Measurements from ENCODE around the gene KIAA2012. TPM values are rescaled to one million over a fixed set of nuclear protein-coding genes. Genes with fewer than 3 reads are reported as not detected.

The KIAA2012 gene
- total RNA-seq: not detected

DNA sequence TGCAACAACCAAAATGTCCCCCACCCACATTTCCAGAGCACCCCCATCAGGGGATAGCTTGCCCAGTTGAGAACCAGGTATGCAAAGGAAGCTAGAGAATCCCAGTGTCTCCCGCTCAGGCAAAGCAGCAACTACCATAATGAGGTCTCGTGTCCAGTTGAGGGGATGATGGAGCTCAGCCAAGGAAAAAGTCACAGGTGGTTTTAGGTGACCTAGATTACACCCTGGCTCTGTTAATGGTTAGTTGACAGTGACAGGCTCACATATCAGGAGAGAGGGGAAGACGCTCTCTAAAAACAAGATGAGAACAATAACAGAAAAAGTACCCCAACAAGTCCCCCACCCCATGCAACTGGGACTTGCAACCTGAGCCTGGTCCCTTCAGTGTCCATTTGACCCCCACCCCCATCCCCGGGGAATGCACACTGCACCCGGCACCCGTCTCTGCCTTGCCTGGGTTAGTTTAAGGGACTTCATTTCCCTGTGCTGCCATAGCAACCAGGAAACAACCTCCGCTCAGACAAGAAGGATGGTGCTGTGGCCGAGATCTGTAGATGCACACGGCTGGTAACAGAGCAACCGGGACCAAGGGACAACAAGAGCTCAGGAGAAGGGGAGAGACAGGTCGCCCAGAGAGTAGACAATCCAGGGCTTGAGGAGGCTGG lies at the start of gene KIAA2012:
TSS of gene KIAA2012 (plus strand) at position 519 of the 665 bp plus-strand sequence. CDS start 373 bp downstream, outside the sequence.
- Mint-ChIP-seq H3K4me3 (no peak within 1 kb of the TSS), H3K27ac (no peak within 1 kb of the TSS), H3K9me3 (ENCODE audit: insufficient read depth) (no peaks in the 10 kb centered on the region), H3K4me1 (ENCODE audit: low read depth) (no peaks in the 10 kb centered on the region), H3K27me3 (ENCODE audit: low read depth) (peaks cover 3% of the 10 kb centered on the region), H3K36me3 (ENCODE audit: low read depth) (no peaks in the 10 kb centered on the region)
- ChIA-PET CTCF (interaction anchor here (1.4 kb wide), 1 partner anchor 10 kb away, joined by 3 read pairs; no protein-coding TSS in a partner anchor), POLR2A (no interaction called here)
- DNase-seq: no peak
- no peak for ATAC-seq

DNA sequence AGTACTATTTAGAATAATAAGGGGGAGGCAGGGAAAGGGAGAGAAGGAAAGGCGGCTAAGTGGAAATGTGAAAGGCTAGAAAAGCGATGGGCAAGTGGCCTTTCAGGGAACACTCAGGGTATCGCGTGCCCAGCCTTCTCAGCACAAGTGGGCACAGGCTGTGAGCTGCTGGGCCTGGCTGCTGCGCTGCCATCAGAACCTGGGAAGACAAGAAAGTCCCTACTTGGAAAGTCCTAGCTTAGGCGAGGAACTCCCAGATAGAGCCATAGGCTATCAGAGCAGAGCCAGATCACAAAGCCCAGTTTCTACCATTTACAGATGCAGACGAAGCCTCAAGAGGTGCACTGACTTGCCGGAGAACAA lies 49.2 kb upstream of the KIAA2012 start:
- Mint-ChIP-seq H3K9me3 (ENCODE audit: insufficient read depth) (no peaks in the 10 kb centered on the region), H3K4me1 (ENCODE audit: low read depth) (no peaks in the 10 kb centered on the region), H3K36me3 (ENCODE audit: low read depth) (no peaks in the 10 kb centered on the region), H3K27me3 (ENCODE audit: low read depth) (peaks cover 4% of the 10 kb centered on the region), H3K27ac (no peak overlapping the region), H3K4me3 (no peak overlapping the region)
- DNase-seq (no peak), ATAC-seq (no peak)
- ChIA-PET POLR2A (no interaction called here), CTCF (no interaction called here)

DNA sequence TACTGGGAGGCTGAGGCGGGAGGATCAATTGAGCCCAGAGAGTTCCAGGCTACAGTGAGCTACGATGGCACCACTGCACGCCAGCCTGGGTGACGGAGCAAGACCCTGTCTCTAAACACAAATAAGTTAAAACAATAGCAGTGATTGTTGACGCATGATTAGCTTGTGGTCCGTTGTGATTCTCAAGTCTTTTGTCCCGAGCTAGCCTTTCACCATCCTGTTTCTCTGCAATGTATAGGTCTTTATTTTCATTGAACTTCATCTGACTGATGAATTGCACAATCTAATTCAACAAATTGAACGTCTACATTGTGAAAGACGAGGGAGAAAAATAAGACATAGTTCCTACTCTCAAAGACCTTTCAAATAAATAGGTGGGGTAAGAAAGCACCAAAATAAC lies 48.2 kb upstream of the KIAA2012 start:
- H3K4me3 Mint-ChIP-seq: no peak overlapping the region
- POLR2A ChIA-PET: no interaction called here

DNA sequence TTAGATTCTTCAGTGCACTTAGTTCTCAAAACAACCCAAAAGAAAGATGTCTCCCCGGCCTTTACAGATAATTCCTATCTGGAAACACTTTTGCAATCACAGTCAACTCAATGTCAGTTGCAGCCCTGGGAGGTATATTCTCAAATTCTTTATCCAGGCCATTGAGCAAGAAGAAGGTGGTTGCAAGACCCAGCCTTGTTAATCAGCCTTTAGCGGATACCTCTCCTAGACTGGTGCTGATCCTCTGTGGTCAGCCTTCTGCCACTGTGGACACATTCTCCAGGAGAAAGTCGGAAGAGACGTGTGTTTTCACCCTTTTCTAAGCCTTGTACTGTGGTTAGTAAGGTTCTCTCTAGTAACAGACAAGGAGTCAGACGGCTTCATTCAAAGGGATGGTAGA lies 47.2 kb upstream of the KIAA2012 start:
- peaks cover 17% of the 10 kb centered on the region for H3K27me3 Mint-ChIP-seq (ENCODE audit: low read depth)
- H3K4me1 Mint-ChIP-seq (ENCODE audit: low read depth): no peaks in the 10 kb centered on the region
- DNase-seq (no peak), ATAC-seq (no peak)
- H3K9me3 Mint-ChIP-seq (ENCODE audit: insufficient read depth): no peaks in the 10 kb centered on the region
- POLR2A ChIA-PET: no interaction called here
- H3K36me3 Mint-ChIP-seq (ENCODE audit: low read depth): no peaks in the 10 kb centered on the region
- H3K27ac Mint-ChIP-seq: no peak overlapping the region
- no peak overlapping the region for H3K4me3 Mint-ChIP-seq
- CTCF ChIA-PET: no interaction called here

More for the DNA sequence above, 48.2 kb upstream of the KIAA2012 start:
- ATAC-seq: no peak
- Mint-ChIP-seq H3K9me3 (ENCODE audit: insufficient read depth) (no peaks in the 10 kb centered on the region), H3K36me3 (ENCODE audit: low read depth) (no peaks in the 10 kb centered on the region), H3K27ac (no peak overlapping the region), H3K27me3 (ENCODE audit: low read depth) (peaks cover 8% of the 10 kb centered on the region), H3K4me1 (ENCODE audit: low read depth) (no peaks in the 10 kb centered on the region)
- CTCF ChIA-PET: no interaction called here
- no peak for DNase-seq

DNA sequence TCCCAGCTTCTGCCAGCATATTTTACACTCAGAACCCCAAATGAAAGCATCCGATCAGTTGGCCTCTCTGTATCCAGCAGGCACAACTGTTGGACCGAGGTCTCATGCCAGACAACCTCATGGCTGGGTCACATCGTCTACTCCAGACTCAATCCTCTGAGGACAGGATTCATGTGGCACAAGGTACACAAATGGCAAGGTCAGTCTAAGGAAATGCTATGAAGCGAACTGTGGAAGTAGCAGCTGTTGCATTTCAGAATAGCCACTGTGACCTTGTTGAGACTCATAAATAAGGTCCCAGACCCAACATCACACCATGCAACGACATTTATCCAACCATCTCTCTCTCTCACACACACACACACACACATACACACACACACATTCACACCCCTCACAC lies 46.5 kb upstream of the KIAA2012 start:
- POLR2A ChIA-PET: no interaction called here
- H3K27ac Mint-ChIP-seq: no peak overlapping the region
- peaks cover 24% of the 10 kb centered on the region for H3K27me3 Mint-ChIP-seq (ENCODE audit: low read depth)
- H3K4me1 Mint-ChIP-seq (ENCODE audit: low read depth): no peaks in the 10 kb centered on the region
- DNase-seq (no peak), ATAC-seq (no peak)
- CTCF ChIA-PET: no interaction called here
- H3K36me3 Mint-ChIP-seq (ENCODE audit: low read depth): no peaks in the 10 kb centered on the region
- H3K9me3 Mint-ChIP-seq (ENCODE audit: insufficient read depth): no peaks in the 10 kb centered on the region
- H3K4me3 Mint-ChIP-seq: no peak overlapping the region

DNA sequence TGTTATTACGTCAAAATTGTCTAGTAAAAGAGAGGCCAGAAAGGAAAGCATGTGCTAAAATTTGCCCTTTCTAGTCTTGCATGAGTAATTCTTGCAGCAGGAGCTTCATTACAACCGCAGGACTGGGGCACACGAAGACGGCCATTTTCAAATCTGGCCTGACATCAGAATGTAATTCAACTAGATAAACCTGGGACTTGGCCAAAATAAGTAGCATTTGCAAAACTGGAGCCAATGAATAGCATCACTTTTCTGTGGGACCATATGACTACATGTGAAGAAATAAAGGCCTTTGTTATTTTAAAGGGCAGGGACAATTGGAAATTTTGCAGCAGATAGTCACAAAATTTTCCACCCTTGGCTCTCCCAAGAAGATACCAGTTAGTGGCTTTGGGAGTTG lies 42.4 kb upstream of the KIAA2012 start:
- Mint-ChIP-seq H3K27ac (no peak overlapping the region), H3K9me3 (ENCODE audit: insufficient read depth) (no peaks in the 10 kb centered on the region), H3K36me3 (ENCODE audit: low read depth) (no peaks in the 10 kb centered on the region), H3K4me1 (ENCODE audit: low read depth) (peaks cover 13% of the 10 kb centered on the region), H3K4me3 (no peak overlapping the region), H3K27me3 (ENCODE audit: low read depth) (peaks cover 40% of the 10 kb centered on the region)
- CTCF ChIA-PET: interaction anchor here (1.8 kb wide), 1 partner anchor 171 kb away, joined by 4 read pairs; no protein-coding TSS in a partner anchor
- ATAC-seq: no peak
- POLR2A ChIA-PET: no interaction called here
- no peak for DNase-seq

DNA sequence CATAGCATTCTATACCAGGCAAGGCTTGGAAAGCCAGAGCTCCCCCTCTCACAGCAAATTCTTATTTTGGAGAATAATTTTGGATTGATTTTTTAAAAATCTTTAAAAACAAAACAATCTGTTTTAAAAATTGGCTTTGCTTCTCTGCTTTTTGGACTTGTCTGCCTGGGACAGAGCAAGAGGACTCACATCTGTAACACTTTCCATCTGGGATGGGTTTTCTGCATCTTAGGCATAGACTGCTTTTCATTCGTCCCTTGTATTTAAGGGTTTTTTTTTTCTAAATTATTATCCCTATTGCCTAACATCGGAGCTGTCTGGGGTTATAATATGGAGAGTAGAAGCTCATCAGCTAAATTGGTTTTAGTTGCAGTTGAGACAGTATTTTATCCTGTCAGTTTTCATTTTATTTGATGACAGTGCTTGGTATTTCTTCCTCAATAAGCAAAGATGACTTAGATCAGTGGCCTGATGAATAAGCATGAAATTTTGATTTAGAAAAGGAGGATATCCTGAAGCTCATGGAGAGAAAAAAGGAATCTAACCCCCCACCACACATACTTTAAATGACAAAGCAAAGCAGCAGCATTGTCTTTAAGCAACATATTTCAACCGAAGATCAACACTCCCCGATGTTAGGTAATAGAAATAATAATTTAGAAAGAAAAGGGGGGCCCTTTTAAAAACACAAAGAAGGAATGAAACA lies 41.7 kb upstream of the KIAA2012 start:
- Mint-ChIP-seq H3K9me3 (ENCODE audit: insufficient read depth) (no peaks in the 10 kb centered on the region), H3K27me3 (ENCODE audit: low read depth) (peaks cover 38% of the 10 kb centered on the region), H3K27ac (no peak overlapping the region), H3K4me3 (peak overlapping the region; percentile 1), H3K4me1 (ENCODE audit: low read depth) (peaks cover 13% of the 10 kb centered on the region), H3K36me3 (ENCODE audit: low read depth) (no peaks in the 10 kb centered on the region)
- CTCF ChIA-PET: interaction anchor here (1.8 kb wide), 1 partner anchor 171 kb away, joined by 4 read pairs; no protein-coding TSS in a partner anchor
- POLR2A ChIA-PET: no interaction called here
- ATAC-seq (no peak), DNase-seq (no peak)

DNA sequence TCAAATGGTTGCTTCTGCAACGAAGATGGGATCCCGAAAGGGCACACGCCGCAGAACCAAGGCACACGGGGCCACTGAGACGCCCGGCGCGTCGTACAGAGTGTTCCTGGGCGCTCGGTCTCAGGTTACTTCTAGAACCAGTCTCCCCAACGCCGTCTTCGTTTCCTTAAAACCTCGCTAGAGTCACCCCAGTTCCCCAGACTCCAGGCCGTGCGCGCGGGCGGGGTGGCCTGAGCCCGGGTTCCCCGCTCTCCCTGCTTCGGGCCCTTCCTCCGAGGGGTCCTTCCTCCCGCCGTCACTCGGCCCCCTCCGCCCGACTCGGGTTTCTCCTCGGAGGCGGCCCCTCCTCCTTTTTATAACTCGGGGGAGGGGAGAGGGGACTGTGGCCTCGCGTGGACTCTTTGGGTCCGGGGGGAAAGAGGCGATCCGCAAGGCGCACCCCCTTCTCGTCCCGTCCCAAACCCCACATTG lies 40.2 kb upstream of the KIAA2012 start:
- CTCF ChIA-PET: no interaction called here
- DNase-seq (peak; percentile 38), ATAC-seq (peak; percentile 27)
- Mint-ChIP-seq H3K27ac (no peak overlapping the region), H3K4me1 (ENCODE audit: low read depth) (peaks cover 13% of the 10 kb centered on the region), H3K4me3 (peak overlapping the region; percentile 73), H3K27me3 (ENCODE audit: low read depth) (peaks cover 42% of the 10 kb centered on the region), H3K36me3 (ENCODE audit: low read depth) (no peaks in the 10 kb centered on the region), H3K9me3 (ENCODE audit: insufficient read depth) (no peaks in the 10 kb centered on the region)
- POLR2A ChIA-PET: no interaction called here

DNA sequence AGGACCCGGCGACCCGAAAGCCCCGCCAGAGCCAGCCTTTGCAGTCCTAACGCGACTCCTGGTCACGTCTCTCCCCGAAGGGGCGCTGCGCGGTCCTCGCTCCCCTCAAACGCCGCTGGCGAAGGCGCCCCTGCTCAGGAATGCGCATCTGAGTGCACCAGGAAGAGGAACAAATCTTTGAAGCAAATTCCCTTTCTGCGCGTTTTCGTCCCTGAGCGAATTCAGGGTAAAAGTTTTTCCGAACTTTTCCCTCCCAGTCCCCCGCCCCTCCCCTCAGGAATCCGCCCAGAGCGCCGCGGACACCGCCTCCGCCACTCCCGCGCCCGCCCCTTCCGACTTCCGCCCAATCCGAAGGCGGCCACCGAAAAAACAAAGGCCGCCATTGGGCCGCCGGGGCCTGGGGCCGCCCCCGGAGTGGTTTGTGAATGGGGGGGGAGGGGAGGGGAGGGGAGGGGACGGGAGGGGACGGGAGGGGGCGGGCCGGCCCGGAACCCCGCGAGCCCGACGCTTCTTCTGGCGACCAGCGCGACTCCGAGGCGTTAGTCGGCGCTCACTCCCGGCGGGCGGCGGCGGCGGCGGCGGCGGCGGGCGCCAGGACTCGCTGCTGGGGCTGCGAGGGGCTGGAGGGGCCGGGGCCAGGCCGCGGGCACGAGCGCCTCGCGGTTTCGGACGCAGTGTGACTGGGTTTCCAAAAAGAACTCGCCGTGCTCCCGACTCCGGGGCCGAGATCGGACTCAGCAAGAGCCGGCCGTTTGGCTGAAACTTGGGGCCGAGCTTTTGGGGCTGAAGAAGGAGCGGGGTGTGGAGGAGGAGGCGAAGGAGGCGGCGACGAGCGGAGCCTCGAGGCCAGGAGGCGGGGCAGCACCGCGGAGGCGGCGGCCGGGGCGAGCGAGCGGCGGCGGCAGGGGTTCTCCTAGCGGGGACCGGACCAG lies 39.5 kb upstream of the KIAA2012 start, which contains the start of gene FZD7:
TSS of gene FZD7 (plus strand) at position 539 of the 932 bp plus-strand sequence. CDS start 793 bp downstream, outside the sequence.
- no peaks in the 10 kb centered on the region for H3K36me3 Mint-ChIP-seq (ENCODE audit: low read depth)
- H3K27ac Mint-ChIP-seq: no peak within 1 kb of the TSS

DNA sequence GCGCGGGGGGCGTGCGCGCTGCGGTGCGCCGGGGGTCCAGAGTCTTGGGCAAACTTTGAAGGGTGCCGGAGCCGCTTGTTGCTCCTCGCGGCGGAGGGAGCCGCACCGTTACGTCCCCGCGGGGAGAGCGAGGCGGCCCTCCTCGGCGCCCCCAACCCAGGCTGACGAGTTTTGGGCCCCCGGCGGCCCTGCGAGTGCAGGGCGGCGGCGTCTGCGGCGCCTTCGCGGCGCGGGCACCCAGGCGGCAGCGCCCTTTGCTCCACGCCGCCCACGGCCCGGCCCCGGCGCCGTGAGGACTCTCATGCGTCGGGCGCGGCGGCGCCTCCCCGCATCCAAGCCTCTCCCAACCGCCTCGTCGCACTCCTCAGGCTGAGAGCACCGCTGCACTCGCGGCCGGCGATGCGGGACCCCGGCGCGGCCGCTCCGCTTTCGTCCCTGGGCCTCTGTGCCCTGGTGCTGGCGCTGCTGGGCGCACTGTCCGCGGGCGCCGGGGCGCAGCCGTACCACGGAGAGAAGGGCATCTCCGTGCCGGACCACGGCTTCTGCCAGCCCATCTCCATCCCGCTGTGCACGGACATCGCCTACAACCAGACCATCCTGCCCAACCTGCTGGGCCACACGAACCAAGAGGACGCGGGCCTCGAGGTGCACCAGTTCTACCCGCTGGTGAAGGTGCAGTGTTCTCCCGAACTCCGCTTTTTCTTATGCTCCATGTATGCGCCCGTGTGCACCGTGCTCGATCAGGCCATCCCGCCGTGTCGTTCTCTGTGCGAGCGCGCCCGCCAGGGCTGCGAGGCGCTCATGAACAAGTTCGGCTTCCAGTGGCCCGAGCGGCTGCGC lies 38.6 kb upstream of the KIAA2012 start:
- ChIA-PET POLR2A (no interaction called here), CTCF (no interaction called here)
- Mint-ChIP-seq H3K4me3 (peak overlapping the region; percentile 82), H3K36me3 (ENCODE audit: low read depth) (no peaks in the 10 kb centered on the region), H3K9me3 (ENCODE audit: insufficient read depth) (no peaks in the 10 kb centered on the region), H3K27ac (no peak overlapping the region), H3K27me3 (ENCODE audit: low read depth) (peaks cover 50% of the 10 kb centered on the region), H3K4me1 (ENCODE audit: low read depth) (peaks cover 13% of the 10 kb centered on the region)
- peak; percentile 12 for ATAC-seq
- peak; percentile 29 for DNase-seq

More for the DNA sequence above, 39.5 kb upstream of the KIAA2012 start, which contains the start of gene FZD7:
- Mint-ChIP-seq H3K9me3 (ENCODE audit: insufficient read depth) (no peaks in the 10 kb centered on the region), H3K4me3 (peak within 1 kb of the TSS; percentile 82), H3K4me1 (ENCODE audit: low read depth) (peaks cover 13% of the 10 kb centered on the region), H3K27me3 (ENCODE audit: low read depth) (peaks cover 44% of the 10 kb centered on the region)
- ATAC-seq (peak; percentile 82), DNase-seq (peak; percentile 89)
- ChIA-PET POLR2A (no interaction called here), CTCF (no interaction called here)

Measured in activated CD8-positive, alpha-beta T cell treated with anti-CD3 and anti-CD28 coated beads, Interleukin-2, amount 10 ng/mL, durations not matched to agents 7 days and 5 days (primary cell).